Measurements from ENCODE around the gene ABCC4.

The ABCC4 gene

DNA sequence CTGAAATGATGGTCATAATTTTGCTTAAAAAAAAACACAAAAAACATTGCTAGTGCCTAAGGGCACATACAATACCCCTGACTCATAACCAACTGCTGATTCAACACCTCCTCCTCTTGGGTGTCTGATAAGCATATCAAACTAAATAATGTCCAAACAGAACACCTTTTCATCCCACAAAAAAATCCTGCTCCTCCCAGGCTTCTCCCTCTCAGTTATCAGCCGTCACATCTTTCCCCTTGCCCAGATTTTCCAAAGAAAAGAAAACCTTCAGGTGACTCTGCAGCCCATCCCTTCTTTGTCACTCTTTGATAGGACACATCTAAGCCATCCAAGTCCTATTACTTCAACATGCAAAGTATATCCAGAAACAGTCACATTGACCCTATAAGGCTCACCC lies 46.9 kb downstream of the ABCC4 start:
- DNase-seq = no peak

DNA sequence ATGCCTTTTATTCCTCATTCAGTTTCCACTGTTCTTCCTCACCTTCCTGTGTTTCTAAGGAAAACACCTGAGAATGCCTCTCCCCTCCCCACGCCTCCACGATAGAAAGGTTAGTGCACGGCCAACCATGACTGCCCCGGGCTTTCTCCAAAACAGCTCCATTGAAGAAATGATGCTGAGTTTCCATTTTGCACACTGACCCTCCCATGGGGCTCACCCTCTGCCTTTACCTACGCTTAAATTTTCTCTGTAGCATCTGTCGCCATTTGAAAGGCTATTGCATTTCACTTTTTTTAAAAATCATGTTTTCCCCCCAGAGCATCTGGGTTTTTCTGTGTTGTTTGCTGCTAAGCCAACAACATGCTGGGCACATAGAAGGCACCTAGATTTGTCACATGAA lies 48.2 kb downstream of the ABCC4 start:
- no peak for DNase-seq

DNA sequence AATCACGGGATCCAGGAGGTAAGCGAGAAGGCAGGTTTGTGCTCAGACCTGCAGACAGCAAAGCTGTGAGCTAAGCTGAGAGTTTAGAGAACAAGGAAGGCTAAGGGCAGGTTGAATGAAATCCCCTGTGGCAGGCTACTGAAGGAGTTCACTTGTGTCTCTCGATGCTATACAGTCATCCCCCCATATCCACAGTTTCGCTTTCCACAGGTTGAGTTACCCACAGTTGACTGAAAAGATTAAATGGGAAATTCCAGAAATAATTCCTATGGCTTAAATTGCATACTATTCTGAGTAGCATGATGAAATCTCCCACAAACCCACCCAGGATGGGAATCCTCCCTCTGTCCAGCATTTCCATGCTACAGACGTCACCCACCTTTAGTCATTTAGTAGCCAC lies 49.6 kb downstream of the ABCC4 start:
- DNase-seq = no peak

DNA sequence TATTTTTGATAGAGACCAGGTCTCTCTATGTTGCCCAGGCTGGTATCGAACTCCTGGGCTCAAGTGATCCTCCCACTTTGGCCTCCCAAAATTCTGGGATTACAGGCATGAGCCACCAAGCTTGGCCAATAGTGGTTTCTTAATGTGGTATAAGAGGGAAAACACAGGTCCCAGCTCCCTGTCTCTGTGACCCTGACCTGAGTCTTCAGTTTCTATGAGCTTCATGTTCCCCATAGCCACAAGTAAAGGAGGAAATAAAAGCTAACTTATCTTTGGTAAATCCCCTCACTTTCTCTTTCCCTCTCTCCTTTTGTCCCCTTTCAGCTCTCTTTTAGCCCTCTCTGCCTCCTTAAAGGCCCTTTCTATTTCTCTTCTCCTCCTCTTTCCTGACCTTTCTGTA lies 50.3 kb downstream of the ABCC4 start:
- DNase-seq = no peak

DNA sequence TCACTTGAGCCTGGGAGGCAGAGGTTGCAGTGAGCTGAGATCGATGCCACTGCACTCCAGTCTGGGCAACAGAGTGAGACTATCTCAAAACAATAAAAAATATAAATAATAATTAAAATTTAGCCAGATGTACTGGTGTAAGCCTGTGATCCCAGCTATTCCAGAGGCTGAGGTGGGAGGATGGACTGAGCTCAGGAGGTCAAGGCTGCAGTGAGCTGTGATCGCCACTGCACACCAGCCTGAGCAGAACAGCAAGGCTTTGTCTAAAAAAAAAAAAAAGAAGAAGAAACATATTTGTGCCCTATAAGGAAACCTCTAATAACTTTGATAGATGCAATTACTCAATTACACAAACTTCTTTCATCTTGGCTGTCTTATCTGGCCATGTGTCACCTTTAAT lies 52.3 kb downstream of the ABCC4 start:
- no peak for DNase-seq

DNA sequence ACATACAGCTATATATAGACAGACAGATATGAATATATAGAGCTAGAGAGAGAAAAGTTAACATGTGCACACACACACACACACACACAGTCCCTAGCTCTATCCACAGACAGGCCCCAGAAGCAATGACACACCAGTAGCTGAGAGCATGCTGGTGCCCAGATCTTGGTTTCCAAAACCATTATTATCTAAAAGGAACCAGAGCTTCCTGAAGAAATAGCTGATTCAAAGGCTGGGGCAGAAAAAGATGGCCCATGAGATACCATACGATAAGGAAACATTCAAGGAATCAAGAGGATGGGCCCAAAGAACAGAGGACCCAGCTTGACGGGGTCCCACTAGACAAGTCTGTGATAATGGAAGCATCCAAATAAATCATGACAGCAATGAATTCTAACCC lies 53.4 kb downstream of the ABCC4 start:
- DNase-seq = no peak

DNA sequence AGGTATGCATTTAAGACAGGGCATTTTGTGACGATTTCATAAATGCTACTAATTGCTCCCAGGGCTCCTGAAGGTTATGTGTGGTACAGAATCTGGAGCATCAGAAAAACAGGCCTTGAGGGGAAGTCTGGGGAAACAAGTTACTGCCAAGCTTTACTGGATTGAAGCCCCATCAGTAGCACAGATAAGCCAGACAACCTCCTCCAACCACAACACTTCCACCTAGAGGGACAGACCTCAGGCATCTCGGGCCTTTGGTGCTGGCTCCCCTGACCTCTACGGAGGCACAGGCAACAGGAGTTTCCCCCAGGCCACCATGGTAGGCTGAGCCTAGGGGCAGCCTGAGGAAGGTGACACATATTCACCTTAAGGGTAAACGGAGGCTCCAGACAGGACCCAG lies 54.1 kb downstream of the ABCC4 start:
- no peak for DNase-seq

DNA sequence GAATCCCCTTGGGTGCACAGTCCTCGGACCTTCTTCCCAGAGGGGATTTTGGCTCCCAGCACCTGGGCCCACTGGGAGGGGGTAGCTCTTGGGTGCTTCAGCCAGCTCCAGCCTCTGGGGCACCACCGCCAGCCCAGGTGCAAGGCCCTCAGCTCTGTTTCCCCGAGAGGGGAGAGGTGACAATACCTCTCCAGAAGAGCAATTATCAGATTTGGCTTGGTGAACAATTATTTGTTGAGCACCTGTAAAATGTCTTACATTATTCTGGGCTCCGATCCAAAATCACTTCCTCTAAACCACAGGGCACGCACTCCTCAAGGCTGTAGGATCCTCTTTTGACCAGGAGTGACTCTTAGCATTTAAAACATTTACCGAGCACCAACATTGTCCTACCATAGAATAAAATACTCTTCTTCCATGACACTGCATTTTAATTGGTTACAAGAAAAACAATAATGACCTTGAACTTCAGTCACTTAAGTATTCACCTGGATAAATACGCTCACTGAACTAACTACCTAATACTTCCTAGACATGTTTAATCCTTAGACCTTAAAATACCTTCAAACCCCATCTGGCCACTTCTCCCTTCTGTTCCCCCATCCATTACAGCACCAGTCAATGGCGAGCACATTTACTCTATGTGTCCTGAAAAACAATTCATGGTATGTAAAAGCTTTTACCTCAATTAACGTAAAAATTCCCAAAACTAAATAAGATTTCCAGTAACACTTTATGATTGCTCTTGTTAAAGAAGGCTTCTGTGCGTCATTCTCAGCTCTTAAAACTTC lies 54.8 kb downstream of the ABCC4 start:
- DNase-seq = peak; percentile 91

DNA sequence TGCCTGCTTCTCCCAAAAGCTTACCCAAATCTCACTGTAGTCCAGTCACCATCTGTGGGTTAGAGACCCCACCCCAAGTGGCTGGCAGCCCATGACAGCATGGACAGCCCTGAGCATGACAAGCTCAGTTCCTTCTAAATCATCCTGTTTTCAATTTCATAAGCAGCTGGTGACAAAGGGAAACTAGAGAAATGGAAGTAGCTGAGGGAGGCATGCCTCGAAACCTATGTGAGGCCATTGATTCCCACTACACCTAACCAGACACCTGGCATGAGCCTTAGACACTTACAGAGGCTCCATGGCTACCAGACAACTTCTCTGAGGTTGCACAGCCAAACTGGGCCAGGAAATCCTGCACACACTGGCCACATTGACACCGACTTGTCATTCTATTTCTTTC lies 56.2 kb downstream of the ABCC4 start:
- DNase-seq = no peak

DNA sequence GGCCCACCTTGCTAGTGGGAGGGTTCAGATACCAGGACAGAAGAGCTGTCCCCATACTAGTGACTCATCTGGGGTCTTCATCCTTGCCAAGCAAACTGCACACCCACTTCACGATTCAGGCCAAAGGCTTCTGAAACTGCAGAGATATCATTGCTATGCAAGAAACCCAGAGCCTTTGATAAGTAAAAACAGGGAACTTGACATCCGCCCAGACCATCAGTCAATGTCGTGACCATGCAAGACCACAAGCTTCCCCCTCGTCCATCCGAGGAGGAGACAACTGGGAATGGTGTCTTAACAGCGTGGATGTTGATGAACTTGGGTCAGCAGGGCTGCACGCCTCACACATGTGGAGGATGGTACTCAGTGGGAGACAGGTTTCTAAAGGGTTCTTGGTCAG lies 58.0 kb downstream of the ABCC4 start:
- DNase-seq = no peak

DNA sequence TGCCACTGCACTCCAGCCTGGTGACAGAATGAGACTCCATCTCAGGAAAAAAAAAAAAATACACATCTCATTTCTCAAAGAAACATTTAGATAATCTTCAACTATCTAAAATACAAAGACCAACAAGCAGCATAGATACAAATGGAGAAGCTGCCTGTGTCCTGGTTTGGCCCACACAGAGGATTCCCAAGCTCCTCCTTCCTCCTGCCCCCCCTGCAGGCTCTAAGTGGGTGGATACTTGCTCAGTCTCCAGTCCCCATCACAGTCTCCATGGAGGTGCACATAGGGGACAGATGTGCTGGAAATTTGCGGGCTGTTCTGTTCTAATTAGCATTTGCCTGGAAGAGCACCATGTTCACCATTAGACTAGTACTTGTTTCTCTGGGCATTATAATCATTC lies 59.9 kb downstream of the ABCC4 start:
- no peak for DNase-seq

DNA sequence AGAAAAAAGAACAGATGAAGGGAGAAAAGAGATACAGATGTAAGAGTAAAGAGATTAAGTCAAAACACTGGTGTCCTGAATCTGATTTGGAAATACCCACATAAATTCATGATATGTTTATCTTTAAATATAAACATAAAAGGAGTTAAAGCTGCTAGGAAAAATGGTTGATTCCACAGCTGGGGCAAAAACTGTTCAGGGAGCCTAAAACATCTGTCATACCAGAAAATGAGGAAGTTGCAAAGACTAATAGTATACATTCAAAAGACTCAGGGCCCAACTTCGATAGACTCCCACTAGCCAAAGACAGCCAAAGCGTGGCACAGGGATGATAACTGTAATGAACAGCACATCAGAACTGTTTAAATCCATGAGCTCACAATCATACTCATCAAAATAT lies 62.0 kb downstream of the ABCC4 start:
- no peak for DNase-seq

DNA sequence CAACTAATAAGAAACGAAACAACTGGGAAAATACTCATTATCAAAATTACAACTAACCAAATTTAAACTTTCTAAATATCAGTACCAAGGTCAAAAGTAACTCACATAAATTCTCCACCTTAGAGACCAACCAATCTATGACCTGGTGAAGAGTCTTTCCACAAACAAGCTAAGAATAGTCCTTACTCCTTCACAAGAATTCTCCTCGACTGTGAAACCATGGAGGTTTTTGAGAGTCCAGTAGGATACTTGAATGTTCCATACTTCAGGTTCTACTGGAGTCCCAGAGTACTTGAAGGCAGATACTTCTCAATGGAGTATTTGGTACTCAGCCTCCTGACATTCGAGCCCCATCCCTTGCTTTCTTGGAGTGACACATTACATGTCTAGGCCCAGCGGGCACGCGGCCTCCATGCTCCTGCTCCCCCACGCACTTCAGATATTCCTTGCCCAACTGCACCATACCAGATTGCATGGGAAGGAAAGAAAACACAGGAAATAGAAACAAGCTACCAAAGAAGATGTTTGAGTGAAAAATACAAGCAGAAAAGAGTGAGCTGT lies 63.9 kb downstream of the ABCC4 start:
- DNase-seq = no peak

DNA sequence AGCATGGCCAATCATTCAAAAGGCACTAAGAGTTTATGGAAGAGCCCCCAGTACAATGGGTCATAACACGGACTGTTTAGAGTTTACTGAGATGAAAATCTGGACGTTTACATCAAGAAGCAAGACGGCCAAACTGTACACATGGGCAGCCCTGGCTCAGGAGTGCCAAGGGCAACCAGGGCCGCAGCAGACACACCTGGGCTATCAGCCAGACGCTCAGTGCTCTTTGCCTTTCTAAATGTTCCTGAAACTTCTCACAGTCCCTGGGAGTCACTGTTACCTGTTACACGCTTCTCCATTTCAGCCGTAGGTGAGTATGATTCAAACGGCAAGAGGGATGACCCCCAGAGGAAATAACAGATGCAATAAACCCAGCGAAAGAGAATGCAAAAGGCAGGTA lies 64.5 kb downstream of the ABCC4 start:
- no peak for DNase-seq

DNA sequence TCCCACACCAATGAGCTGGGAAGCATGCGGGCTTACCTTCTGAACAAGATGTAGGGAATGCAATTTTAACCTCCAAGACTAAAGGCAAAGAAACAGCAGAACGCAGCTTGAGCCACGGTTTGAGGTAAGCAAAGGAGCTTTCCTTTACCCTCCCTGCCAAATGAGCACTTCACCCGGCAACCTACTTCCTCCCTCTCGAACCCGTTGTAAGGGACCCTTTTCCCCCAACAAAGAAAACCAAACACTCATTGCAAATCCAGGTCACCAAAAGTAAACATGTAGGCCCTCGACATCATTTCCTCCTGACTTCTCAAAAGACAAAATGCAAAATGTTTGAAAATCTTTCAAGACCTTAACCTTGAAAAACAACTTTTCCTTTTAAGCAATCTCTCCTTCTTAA lies 65.3 kb downstream of the ABCC4 start:
- no peak for DNase-seq

DNA sequence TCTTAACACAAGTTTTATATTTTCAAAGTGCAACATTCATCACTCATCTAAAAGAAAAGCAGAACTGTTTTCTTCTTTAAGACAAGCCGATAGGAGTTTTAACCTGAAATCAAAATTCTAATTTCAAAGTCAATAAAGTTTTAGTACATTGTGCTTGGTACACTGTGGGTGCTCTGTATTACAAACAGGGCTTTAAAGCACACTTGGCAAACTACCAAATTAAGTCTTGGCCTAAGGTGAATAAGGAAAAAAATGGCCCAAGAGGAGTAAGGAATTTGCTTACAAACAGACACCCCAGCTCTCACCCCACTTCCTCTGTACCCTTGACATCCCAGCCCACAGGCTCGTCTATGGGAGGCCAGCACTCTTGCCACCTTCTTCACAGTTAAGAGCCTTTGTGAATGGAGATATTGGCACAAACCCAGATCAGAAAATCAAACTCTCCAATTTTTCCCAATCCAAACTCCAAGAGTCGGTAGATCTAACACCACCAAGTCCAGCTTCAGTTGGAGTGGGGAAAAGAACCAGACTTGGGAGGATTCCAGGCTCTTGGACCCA lies 66.0 kb downstream of the ABCC4 start:
- DNase-seq = no peak

DNA sequence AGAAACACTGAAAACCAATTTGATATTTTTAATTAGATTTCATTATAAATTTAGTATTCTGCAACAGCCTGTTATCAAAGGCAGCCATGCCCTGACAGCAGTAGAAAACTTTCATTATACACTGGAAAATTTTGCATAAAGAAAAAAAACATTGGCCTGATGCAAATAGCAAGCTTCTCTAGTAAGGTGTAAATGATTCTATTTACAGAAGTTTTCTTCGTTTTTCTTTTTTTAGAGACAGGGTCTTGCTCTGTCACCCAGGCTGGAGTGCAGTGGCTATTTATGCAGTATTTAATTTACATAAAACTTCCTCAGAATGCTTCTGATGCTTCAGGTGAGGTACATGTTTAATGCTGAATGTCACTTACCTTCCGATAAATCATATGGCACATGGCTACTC lies 67.0 kb downstream of the ABCC4 start:
- DNase-seq = no peak

DNA sequence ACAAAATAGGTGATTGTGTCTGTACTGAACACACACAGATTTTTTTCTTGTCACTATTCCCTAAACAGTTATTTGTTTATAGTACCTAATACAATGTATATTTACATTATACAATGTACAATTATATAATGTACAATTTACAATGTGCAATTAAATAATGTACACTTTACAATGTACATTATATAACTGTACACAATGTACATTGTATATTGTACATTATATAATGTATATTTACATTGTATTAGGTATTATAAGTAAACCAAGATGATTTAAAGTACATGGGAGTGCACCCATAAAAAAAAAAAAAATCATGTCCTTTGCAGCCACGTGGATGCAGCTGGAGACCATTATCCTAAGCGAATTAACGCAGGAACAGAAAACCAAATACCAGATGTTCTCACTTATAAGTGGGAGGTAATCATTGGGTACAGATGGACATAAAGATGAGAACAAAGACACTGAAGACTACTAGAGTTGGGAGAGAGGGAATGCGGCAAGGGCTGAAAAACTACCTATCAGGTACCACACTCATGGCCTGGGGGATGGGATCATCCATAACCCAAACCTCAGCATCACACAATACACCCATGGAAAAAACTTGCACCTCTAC lies 68.1 kb downstream of the ABCC4 start:
- no peak for DNase-seq

DNA sequence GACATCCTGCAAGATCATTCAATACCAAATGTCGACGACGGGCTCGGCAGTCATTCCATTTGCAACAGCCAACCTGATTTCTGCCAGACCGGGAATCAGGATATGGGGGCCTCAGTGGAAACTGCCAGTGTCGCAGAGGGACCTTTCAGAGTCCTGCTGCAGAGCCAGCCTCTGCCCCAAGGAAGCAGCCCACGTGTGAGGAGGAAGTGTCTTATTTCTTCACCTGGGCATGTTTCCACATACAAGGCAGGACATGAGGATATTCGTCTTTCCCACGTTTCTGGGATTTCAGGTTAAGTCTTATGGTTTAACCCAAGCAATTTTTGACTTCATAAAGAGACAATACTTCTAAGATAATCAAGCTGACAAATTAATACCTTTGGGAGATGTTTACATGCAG lies 69.9 kb downstream of the ABCC4 start:
- no peak for DNase-seq

DNA sequence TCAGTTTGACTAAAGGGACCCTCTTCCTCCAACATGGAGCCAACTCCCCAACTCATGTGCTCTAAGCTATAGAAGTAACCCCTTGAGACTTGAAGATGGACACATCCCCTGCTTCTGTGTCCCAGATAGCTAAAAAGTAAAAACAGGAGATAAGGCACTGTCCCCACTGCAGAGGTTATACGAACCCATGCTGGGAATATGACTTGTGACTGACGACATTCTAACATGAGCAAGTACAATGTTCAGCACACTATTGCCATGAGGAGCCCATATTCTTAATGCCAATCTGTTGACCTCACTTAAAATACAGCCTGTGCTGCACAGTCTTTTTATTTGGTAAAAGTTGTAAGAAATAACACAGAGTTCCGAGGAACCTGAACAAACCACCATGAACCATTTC lies 71.4 kb downstream of the ABCC4 start:
- DNase-seq = no peak

DNA sequence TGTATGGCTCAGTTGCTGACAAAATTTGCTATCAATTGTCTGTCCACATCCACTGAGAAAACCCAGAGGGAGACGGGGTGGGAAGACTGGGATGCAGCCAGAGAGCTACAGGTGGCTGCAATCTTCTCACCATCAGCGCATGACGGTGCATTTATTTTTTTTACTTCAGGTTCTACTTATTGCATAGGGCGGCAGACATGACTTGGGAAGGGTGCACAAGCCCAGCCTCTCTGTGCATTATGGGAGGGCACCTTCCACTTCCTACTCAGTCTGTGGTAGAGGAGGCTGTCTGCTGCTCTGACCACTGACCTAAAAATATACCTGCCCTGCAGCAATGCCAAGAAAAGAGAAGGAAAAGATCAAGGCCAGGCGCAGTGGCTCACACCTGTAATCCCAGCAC lies 73.1 kb downstream of the ABCC4 start:
- no peak for DNase-seq

DNA sequence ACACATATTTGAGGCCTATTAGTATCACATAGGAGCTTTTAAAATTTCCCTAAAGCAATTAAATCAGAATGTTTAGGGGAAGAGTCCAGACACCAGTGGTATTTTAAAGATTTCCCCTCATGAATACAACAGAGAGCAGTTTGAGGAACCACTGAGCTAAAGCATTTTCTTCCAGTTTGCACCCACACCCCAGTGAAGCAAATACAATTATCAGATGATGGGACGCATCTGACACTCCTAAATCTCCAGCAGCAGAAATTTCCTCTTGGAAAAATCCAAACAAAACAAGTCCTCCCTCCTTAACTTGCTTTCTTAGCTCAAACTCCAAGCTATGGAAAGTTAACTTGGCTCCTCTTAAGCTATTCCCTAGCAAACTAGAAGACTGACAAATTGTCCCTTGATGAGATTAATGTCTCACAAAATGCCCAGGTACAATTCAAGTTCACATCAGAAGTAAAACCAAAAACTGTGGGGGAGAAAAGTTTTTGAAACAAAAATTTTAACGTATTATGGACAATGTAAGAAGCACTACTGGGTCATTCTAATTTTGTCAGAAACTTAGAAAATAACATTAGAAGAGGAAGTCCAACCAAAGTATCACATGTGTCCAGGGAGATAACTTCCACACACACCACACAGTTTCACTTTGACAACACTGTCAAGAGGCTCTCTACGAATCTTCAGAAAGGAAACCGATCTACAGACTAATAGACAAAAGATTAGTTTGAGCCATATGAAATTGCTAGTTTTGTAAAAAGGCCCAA lies 74.1 kb downstream of the ABCC4 start:
- no peak for DNase-seq

DNA sequence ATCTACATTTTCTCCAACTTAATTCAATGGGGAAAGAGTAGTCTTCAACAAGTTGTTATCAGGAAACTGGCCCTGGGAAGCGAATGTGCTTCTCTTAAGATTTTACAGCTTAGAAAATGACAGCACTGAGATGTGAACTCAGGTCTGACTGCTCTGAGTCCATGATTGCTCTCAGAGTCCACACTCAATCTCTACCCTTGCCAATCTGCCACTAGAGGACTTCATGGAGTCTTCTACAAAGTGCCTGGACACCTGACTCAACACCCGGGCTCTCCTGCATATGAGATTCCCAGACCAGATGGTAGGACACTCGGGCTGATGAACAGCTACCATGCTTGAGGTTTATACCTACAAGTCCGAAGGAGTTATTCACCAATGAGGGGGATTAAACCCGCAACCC lies 74.8 kb downstream of the ABCC4 start:
- DNase-seq = no peak

DNA sequence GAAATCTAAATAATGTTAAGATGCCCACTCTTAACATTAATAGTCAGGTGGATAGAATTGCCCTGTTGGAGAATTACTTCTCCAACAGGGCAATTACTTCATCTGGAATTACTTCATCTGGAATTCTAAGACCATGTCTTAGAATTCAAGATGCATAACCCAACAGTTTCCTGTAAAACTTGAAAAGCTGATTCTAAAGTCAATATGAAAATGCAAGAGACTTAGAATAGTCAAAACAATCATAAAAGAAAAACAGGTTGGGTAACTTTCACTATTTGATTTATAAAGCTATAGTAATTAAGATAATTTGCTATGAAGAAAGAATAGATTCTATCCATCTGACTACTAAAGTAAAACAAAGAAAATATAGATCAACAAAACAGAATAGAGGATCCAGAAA lies 75.2 kb downstream of the ABCC4 start:
- DNase-seq = no peak

All from NCI-H1105 treated with DMSO at 0.1 percent for 48 hours (cell line).